ENCODE data around the gene SLCO4A1.
A peak's percentile ranks its signal among the peaks of the same experiment; 100 is the strongest.

Gene SLCO4A1

DNA sequence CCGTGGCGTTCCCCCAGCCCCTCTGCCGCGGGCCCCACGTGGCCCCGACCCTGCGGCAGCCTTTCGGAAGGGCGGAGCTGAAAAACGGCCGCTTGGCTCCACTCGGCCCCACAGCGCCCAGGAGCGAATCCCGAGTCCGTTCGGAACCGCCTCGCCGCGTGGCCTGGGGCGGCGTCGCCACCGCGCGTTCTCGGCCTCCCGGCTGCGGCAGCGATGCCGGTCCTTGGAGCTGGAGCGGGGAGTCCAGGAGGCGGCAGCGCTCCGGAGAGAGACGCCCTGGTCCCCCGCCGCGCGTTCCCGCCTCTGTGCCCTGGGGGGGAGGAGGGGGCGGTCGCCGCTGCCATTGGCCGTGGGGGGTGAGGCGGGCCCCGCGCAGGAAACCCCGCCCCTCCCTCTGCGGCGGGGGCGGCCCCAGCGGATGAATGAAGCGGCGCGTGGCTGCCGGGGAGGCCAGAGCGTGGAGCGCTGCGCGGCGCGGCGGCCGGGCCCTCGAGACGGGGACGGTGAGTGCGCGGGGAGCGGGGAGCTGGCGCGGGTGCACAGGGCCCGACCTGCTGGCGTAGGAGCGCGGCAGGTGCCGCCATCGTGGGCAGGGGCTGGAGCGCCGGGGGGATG, at the start of gene SLCO4A1:
Gene SLCO4A1 (plus strand): TSS at position 453 of the 615 bp plus-strand sequence. CDS start 13,952 bp downstream, outside the sequence.
- DNase-seq (ENCODE audit: low read depth) = peak; percentile 45
- peak within 1 kb of the TSS; percentile 43 for H3K4me3 ChIP-seq (ENCODE audit: low read length)
- TF ChIP-seq, protein P1, sequence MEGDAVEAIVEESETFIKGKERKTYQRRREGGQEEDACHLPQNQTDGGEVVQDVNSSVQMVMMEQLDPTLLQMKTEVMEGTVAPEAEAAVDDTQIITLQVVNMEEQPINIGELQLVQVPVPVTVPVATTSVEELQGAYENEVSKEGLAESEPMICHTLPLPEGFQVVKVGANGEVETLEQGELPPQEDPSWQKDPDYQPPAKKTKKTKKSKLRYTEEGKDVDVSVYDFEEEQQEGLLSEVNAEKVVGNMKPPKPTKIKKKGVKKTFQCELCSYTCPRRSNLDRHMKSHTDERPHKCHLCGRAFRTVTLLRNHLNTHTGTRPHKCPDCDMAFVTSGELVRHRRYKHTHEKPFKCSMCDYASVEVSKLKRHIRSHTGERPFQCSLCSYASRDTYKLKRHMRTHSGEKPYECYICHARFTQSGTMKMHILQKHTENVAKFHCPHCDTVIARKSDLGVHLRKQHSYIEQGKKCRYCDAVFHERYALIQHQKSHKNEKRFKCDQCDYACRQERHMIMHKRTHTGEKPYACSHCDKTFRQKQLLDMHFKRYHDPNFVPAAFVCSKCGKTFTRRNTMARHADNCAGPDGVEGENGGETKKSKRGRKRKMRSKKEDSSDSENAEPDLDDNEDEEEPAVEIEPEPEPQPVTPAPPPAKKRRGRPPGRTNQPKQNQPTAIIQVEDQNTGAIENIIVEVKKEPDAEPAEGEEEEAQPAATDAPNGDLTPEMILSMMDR (IDR thresholded peaks at IDR 0.05; ENCODE audit: insufficient read depth, low read depth, low read length, missing control alignments) = no peak

- DNase-seq (ENCODE audit: low read depth) = no peak
- TF ChIP-seq, protein P1 (IDR thresholded peaks at IDR 0.05; ENCODE audit: insufficient read depth, low read depth, low read length, missing control alignments) = no peak
Measured at GRCh38 chr20:62592506-62593177, 49.7 kb upstream of the SLCO4A1 start.

DNA sequence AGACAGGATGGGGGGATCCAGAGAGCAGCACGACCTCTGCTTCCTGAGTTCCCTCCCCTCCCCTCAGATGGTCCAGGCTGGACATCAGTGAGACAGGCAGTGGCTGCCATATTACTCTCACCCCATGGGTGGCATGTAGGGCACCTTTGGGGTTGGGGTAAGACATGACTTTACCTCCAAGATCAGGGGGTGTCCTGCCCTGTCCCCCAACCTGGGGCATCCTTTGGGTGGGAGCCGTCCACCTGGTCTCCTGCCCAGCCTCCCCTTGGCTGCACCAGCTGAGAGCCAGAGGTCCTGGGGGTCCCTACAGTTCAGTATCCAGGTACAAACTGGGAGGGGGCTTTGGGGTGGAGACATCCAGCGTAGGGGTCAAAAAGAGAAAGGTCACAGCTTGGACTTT, 48.7 kb upstream of the SLCO4A1 start:
- DNase-seq (ENCODE audit: low read depth) = no peak
- TF ChIP-seq, protein P1 (IDR thresholded peaks at IDR 0.05; ENCODE audit: insufficient read depth, low read depth, low read length, missing control alignments) = no peak
- H3K4me3 ChIP-seq (ENCODE audit: low read length) = no peak overlapping the region

More at GRCh38 chr20:62592506-62593177, 49.7 kb upstream of the SLCO4A1 start:
- no peak overlapping the region for H3K4me3 ChIP-seq (ENCODE audit: low read length)

- TF ChIP-seq, protein P1 (IDR thresholded peaks at IDR 0.05; ENCODE audit: insufficient read depth, low read depth, low read length, missing control alignments) = no peak
- no peak overlapping the region for H3K4me3 ChIP-seq (ENCODE audit: low read length)
- DNase-seq (ENCODE audit: low read depth) = no peak
Measured at GRCh38 chr20:62595069-62595468, 47.2 kb upstream of the SLCO4A1 start.

- TF ChIP-seq, protein P1 (IDR thresholded peaks at IDR 0.05; ENCODE audit: insufficient read depth, low read depth, low read length, missing control alignments) = no peak
- no peak overlapping the region for H3K4me3 ChIP-seq (ENCODE audit: low read length)
- DNase-seq (ENCODE audit: low read depth) = peak; percentile 59
Measured at GRCh38 chr20:62595491-62595890, 46.8 kb upstream of the SLCO4A1 start.

GRCh38 chr20:62596486-62596885, 45.8 kb upstream of the SLCO4A1 start:
- no peak overlapping the region for H3K4me3 ChIP-seq (ENCODE audit: low read length)
- DNase-seq (ENCODE audit: low read depth) = no peak
- TF ChIP-seq, protein P1 (IDR thresholded peaks at IDR 0.05; ENCODE audit: insufficient read depth, low read depth, low read length, missing control alignments) = no peak

Data from epithelial cell of esophagus (primary cell).